Astrocyte of the hippocampus (primary cell): ENCODE measurements around the gene SNX25.
A peak's percentile ranks its signal among the peaks of the same experiment; 100 is the strongest.
"Not testable (repeated sequence)": the region's sequence is repeated elsewhere in the genome, so short reads cannot be mapped to it uniquely, and the experiment has no call there.

ENCODE experiments used
- DNase-seq: peaks from one replicate; pipeline ENCODE4 v3.0.0; 2011; ENCODE audit warnings: low read depth, low spot score

SNX25 gene

GRCh38 chr4:185209031-185209851, at the start of gene SNX25:
Gene SNX25 (plus strand): TSS chr4:185209598. CDS start chr4:185209827, 229 bp downstream.
- DNase-seq, result peak; percentile 93

- peak; percentile 82 for DNase-seq
These were observed 43.8 kb upstream of the SNX25 start for GRCh38 chr4:185165605-185166063.

GRCh38 chr4:185167234-185167633, 42.2 kb upstream of the SNX25 start:
- DNase-seq, result no peak

- DNase-seq, result no peak
These were observed 37.9 kb upstream of the SNX25 start for GRCh38 chr4:185171373-185172071.

- DNase-seq, result no peak
These were observed 29.9 kb upstream of the SNX25 start for GRCh38 chr4:185179488-185179887.

GRCh38 chr4:185182239-185182638, 27.2 kb upstream of the SNX25 start:
- no peak for DNase-seq

GRCh38 chr4:185183622-185184281, 25.6 kb upstream of the SNX25 start:
- peak; percentile 91 for DNase-seq

- DNase-seq, result no peak
These were observed 22.6 kb upstream of the SNX25 start for GRCh38 chr4:185186769-185187168.

GRCh38 chr4:185189606-185190305, 19.6 kb upstream of the SNX25 start:
- DNase-seq, result no peak

- no peak for DNase-seq
These were observed 19.0 kb upstream of the SNX25 start for GRCh38 chr4:185190306-185190856.

- no peak for DNase-seq
These were observed 17.3 kb upstream of the SNX25 start for GRCh38 chr4:185192059-185192458.

- DNase-seq, result no peak
These were observed 14.2 kb upstream of the SNX25 start for GRCh38 chr4:185194924-185195888.

- DNase-seq, result no peak
These were observed 13.0 kb upstream of the SNX25 start for GRCh38 chr4:185196437-185196836.

GRCh38 chr4:185198189-185198588, 11.2 kb upstream of the SNX25 start:
- DNase-seq, result not testable (repeated sequence)

- peak; percentile 22 for DNase-seq
These were observed 7.1 kb upstream of the SNX25 start for GRCh38 chr4:185201977-185202962.

GRCh38 chr4:185202984-185203485, 6.4 kb upstream of the SNX25 start:
- DNase-seq, result no peak

GRCh38 chr4:185203486-185204237, 5.7 kb upstream of the SNX25 start, which contains the start of gene CFAP97:
Gene CFAP97 (minus strand): TSS chr4:185204000. CDS start chr4:185191196, 12,804 bp downstream.
- peak; percentile 95 for DNase-seq
